HCT116 (cell line): ENCODE results near the gene MLLT3.

Experiments
- CBX3 ChIP-seq: IDR thresholded peaks from 2 replicates; pipeline ENCODE4 v1.6.1; 2012; ENCODE audit warnings: low read depth
- CTCF ChIP-seq, 3 experiments: fragments of 200-600 bp in 1 of 3; sonication (generic) in 1 of 3; IDR thresholded peaks in 2 of 3; conservative IDR thresholded peaks in 1 of 3; 2 replicates each; pipeline ENCODE4 v1.5.1; 2012 to 2017; ENCODE audit warnings: low read depth in 2 of 3, low read length in 2 of 3, antibody characterized with exemption in 1 of 3, borderline replicate concordance in 1 of 3, control low read depth in 1 of 3, mild to moderate bottlenecking in 1 of 3, mixed read lengths in 1 of 3, mixed run types in 1 of 3, moderate library complexity in 1 of 3; ENCODE audit not compliant: insufficient read depth in 1 of 3
- EGR1 ChIP-seq: IDR thresholded peaks from 2 replicates; pipeline ENCODE4 v1.6.1; 2012; ENCODE audit warnings: low read depth
- EZH2 ChIP-seq: fragments of 200-600 bp; sonication (generic); IDR thresholded peaks from 2 replicates; pipeline ENCODE4 v1.6.1; 2017; ENCODE audit warnings: antibody characterized with exemption, mixed run types
- EZH2phosphoT487 ChIP-seq: fragments of 200-600 bp; IDR thresholded peaks from 2 replicates; pipeline ENCODE4 v1.6.1; 2018; ENCODE audit warnings: antibody characterized with exemption, borderline replicate concordance
- JUND ChIP-seq: IDR thresholded peaks from 2 replicates; pipeline ENCODE4 v1.6.1; 2012
- POLR2AphosphoS5 ChIP-seq: IDR thresholded peaks from 2 replicates; pipeline ENCODE4 v1.6.1; 2011; ENCODE audit warnings: mild to moderate bottlenecking, low read depth, low read length, moderate library complexity
- REST ChIP-seq: IDR thresholded peaks from 2 replicates; pipeline ENCODE4 v1.6.1; 2012; ENCODE audit warnings: low read depth
- SIN3A ChIP-seq: IDR thresholded peaks from 2 replicates; pipeline ENCODE4 v1.6.1; 2012; ENCODE audit warnings: low read depth
- YY1 ChIP-seq: IDR thresholded peaks from 2 replicates; pipeline ENCODE4 v1.6.1; 2011; ENCODE audit warnings: low read length, low read depth, moderate library complexity, mild to moderate bottlenecking; ENCODE audit not compliant: insufficient replicate concordance; ENCODE audit errors: extremely low read depth
- ZNF274 ChIP-seq: fragments of 200-500 bp; sonication (Bioruptor generic); IDR thresholded peaks from 2 replicates; pipeline ENCODE4 v1.6.1; 2014; ENCODE audit warnings: mild to moderate bottlenecking, low read depth, low read length, inconsistent platforms
- TF ChIP-seq, protein P1 (sequence below): IDR thresholded peaks from 2 replicates; pipeline ENCODE4 v1.6.1; 2012

DNA sequence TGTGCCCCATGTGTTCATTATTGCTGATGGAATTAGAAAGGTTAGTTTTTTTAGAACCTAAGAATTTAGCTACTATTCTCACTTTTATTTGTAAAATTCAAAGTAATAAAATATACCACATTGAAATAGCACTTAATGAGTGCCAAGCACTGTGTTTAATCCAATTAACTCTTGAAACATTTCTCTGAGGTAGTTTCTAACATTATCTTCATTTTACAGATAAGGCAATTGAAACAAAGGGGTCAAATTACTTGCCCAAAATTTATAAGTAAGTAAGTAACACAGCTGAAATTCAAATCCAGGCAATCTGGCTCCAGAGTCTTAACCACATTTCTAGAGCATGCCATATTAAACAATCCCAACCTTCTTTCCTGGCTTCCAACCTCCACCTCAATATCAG lies 84.2 kb downstream of the MLLT3 start:
- TF ChIP-seq CTCF (IDR thresholded peaks at IDR 0.05 in 2 of 3, conservative IDR thresholded peaks at IDR 0.05 in 1 of 3; ENCODE audit: borderline replicate concordance in 1 of 3, insufficient read depth in 1 of 3, low read depth in 2 of 3, low read length in 2 of 3) (no peak), EZH2phosphoT487 (no peak), JUND (no peak), POLR2AphosphoS5 (no peak), REST (no peak), EGR1 (no peak), YY1 (no peak), SIN3A (no peak), CBX3 (no peak), ZNF274 (no peak), EZH2 (no peak)
- TF ChIP-seq, protein P1, sequence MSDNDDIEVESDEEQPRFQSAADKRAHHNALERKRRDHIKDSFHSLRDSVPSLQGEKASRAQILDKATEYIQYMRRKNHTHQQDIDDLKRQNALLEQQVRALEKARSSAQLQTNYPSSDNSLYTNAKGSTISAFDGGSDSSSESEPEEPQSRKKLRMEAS = no peak
